ENCODE data around the gene NXT1. TPM values are rescaled to one million over a fixed set of nuclear protein-coding genes. Genes with fewer than 3 reads are reported as not detected.

NXT1 gene
- total RNA-seq, 4 donors from 2014 or later: 16.5 to 43.4 (median 22.8) TPM

- H3K4me3 ChIP-seq: no peak overlapping the region
- intact Hi-C loops (cut with DNase I; ENCODE audit: low total_unique reads): loop anchor here (10.0 kb wide), 1 partner anchor 613 kb away; no protein-coding TSS in a partner anchor
- WGBS, 2 donors (ENCODE audit: low coverage in 1 of 2): 94% methylated on average over 15 of the region's 15 CpGs; no CpG with 5 or more reads in 1 of the 2 donors
- H3K9me3 ChIP-seq: no peaks in the 10 kb centered on the region
- DNase-seq: no peak
- H3K27ac ChIP-seq: no peak overlapping the region
- no peaks in the 10 kb centered on the region for H3K36me3 ChIP-seq
- H3K4me1 ChIP-seq: no peaks in the 10 kb centered on the region
- no peaks in the 10 kb centered on the region for H3K27me3 ChIP-seq
- in situ Hi-C loops (cut with MboI; ENCODE audit: low pct_ligation_motif_present in 1 of 4, low pct_unique_long_range_greater_than_20kb in 1 of 4, low sequenced_read_pairs in 3 of 4): loop anchor here in 1 of 4 donors (25.0 kb wide), 2 partner anchors 285 to 615 kb away; partner anchors contain the start of gene CST9
- no peak for TF ChIP-seq CTCF (IDR thresholded peaks at IDR 0.05)
- no peak for TF ChIP-seq POLR2AphosphoS5 (IDR thresholded peaks at IDR 0.05)
- TF ChIP-seq EP300 (IDR thresholded peaks at IDR 0.05; ENCODE audit: low read depth): no peak
- TF ChIP-seq POLR2A (IDR thresholded peaks at IDR 0.05): no peak
Observed at GRCh38 chr20:23327617-23328333, 22.8 kb upstream of the NXT1 start.

GRCh38 chr20:23331450-23332350, 18.9 kb upstream of the NXT1 start:
- H3K27ac ChIP-seq: no peak overlapping the region
- no peaks in the 10 kb centered on the region for H3K4me1 ChIP-seq
- intact Hi-C loops (cut with DNase I; ENCODE audit: low total_unique reads) (loop anchor here (10.0 kb wide), 1 partner anchor 647 kb away; no protein-coding TSS in a partner anchor), in situ Hi-C loops (cut with MboI; ENCODE audit: low pct_ligation_motif_present in 1 of 4, low pct_unique_long_range_greater_than_20kb in 1 of 4, low sequenced_read_pairs in 3 of 4) (loop anchor here in 2 of 4 donors (10.0 to 25.0 kb wide), 3 partner anchors 281 to 637 kb away; partner anchors contain the start of gene CST9 (in 1 of the 2))
- H3K27me3 ChIP-seq: no peaks in the 10 kb centered on the region
- TF ChIP-seq POLR2AphosphoS5 (IDR thresholded peaks at IDR 0.05): no peak
- TF ChIP-seq EP300 (IDR thresholded peaks at IDR 0.05; ENCODE audit: low read depth): no peak
- no peak for TF ChIP-seq CTCF (IDR thresholded peaks at IDR 0.05)
- no peak for TF ChIP-seq POLR2A (IDR thresholded peaks at IDR 0.05)
- H3K4me3 ChIP-seq: no peak overlapping the region
- H3K9me3 ChIP-seq: no peaks in the 10 kb centered on the region
- no peaks in the 10 kb centered on the region for H3K36me3 ChIP-seq
- WGBS, 2 donors (ENCODE audit: low coverage in 1 of 2): 70 to 75% methylated on average over 5 to 8 of the region's 8 CpGs
- DNase-seq: no peak

- TF ChIP-seq EP300 (IDR thresholded peaks at IDR 0.05; ENCODE audit: low read depth) (no peak), POLR2A (IDR thresholded peaks at IDR 0.05) (no peak), CTCF (IDR thresholded peaks at IDR 0.05) (no peak), POLR2AphosphoS5 (IDR thresholded peaks at IDR 0.05) (no peak)
- H3K36me3 ChIP-seq: no peaks in the 10 kb centered on the region
- WGBS, 2 donors (ENCODE audit: low coverage in 1 of 2): 61 to 68% methylated on average over 2 of the region's 2 CpGs
- H3K27ac ChIP-seq: no peak overlapping the region
- intact Hi-C loops (cut with DNase I; ENCODE audit: low total_unique reads): loop anchor here (10.0 kb wide), 1 partner anchor 648 kb away; no protein-coding TSS in a partner anchor
- H3K9me3 ChIP-seq: no peaks in the 10 kb centered on the region
- no peaks in the 10 kb centered on the region for H3K27me3 ChIP-seq
- DNase-seq: no peak
- no peaks in the 10 kb centered on the region for H3K4me1 ChIP-seq
- H3K4me3 ChIP-seq: no peak overlapping the region
- in situ Hi-C loops (cut with MboI; ENCODE audit: low pct_ligation_motif_present in 1 of 4, low pct_unique_long_range_greater_than_20kb in 1 of 4, low sequenced_read_pairs in 3 of 4): loop anchor here in 2 of 4 donors (10.0 to 25.0 kb wide), 3 partner anchors 280 to 638 kb away; partner anchors contain the start of gene CST9 (in 1 of the 2)
Observed at GRCh38 chr20:23332467-23332866, 18.1 kb upstream of the NXT1 start.

Measured in transverse colon (tissue), 4 donors.